Activated CD4-positive, alpha-beta T cell treated with anti-CD3 and anti-CD28 coated beads for 36 hours (primary cell): Measurements from ENCODE around the gene MSANTD1. TPM values are rescaled to one million over a fixed set of nuclear protein-coding genes. Genes with fewer than 3 reads are reported as not detected.

Experiments used
- ATAC-seq: fragments of 200-7000 bp; cut with Tn5 transposase; one replicate; pipeline ENCODE4 v1.10.0; 2021; ENCODE audit warnings: mild to moderate bottlenecking, moderate library complexity
- CTCF ChIA-PET: fragments of 350-600 bp; sonication (Branson Sonifier 250); formaldehyde crosslinking; loops from one replicate; lab custom pipeline; 2021; ENCODE audit warnings: antibody characterized with exemption; lab: Charles Lee
- POLR2A ChIA-PET: fragments of 350-600 bp; sonication (Branson Sonifier 250); formaldehyde crosslinking; loops from one replicate; lab custom pipeline; 2021; ENCODE audit warnings: antibody characterized with exemption, inconsistent platforms; lab: Charles Lee
- DNase-seq: peaks from one replicate; pipeline ENCODE4 v3.0.0-alpha.2; 2020
- H3K27ac Mint-ChIP-seq: one replicate; pipeline ENCODE4 v1.8.0; 2021; ENCODE audit warnings: mixed read lengths
- H3K27me3 Mint-ChIP-seq: one replicate; pipeline ENCODE4 v1.8.0; 2021; ENCODE audit warnings: mixed read lengths
- H3K36me3 Mint-ChIP-seq: one replicate; pipeline ENCODE4 v1.8.0; 2021; ENCODE audit warnings: low read depth, mixed read lengths
- H3K4me1 Mint-ChIP-seq: one replicate; pipeline ENCODE4 v1.8.0; 2021; ENCODE audit warnings: mixed read lengths
- H3K4me3 Mint-ChIP-seq: one replicate; pipeline ENCODE4 v1.8.0; 2021; ENCODE audit warnings: mild to moderate bottlenecking, moderate library complexity, mixed read lengths
- H3K9me3 Mint-ChIP-seq: one replicate; pipeline ENCODE4 v1.8.0; 2021; ENCODE audit warnings: low read depth, mixed read lengths
- intact Hi-C, 2 experiments: fragments of 100-400 bp; cut with DNase I in 1 of 2; cut with micrococcal nuclease in 1 of 2; formaldehyde crosslinking; loops; one replicate each; pipeline versions ENCODE4 v1.14.2 to v1.15.1; 2022 to 2024; cut with DNase I, micrococcal nuclease
- total RNA-seq, 2 experiments: library from RNA; stranded (reverse); gene quantifications; one replicate each; pipeline ENCODE4 v1.2.3, GENCODE V29; 2021

MSANTD1 gene
- total RNA-seq, 2 experiments from 2014 or later: 0.46 to 0.69 TPM

GRCh38 chr4:3235030-3235345, 14.0 kb upstream of the MSANTD1 start:
- DNase-seq: no peak
- Mint-ChIP-seq H3K4me1 (peaks cover 3% of the 10 kb centered on the region), H3K9me3 (no peaks in the 10 kb centered on the region), H3K36me3 (peaks cover 28% of the 10 kb centered on the region), H3K27ac (no peak overlapping the region), H3K4me3 (no peak overlapping the region), H3K27me3 (no peaks in the 10 kb centered on the region)
- ATAC-seq: no peak
- ChIA-PET CTCF (no interaction called here), POLR2A (no interaction called here)
- intact Hi-C loops: no loop called here

- Mint-ChIP-seq H3K36me3 (peaks cover 24% of the 10 kb centered on the region), H3K4me3 (no peak overlapping the region), H3K27me3 (no peaks in the 10 kb centered on the region), H3K9me3 (no peaks in the 10 kb centered on the region), H3K4me1 (peaks cover 3% of the 10 kb centered on the region), H3K27ac (no peak overlapping the region)
- DNase-seq (no peak), ATAC-seq (no peak)
- CTCF ChIA-PET: no interaction called here
- POLR2A ChIA-PET: no interaction called here
- intact Hi-C loops: no loop called here
These were observed 13.4 kb upstream of the MSANTD1 start for GRCh38 chr4:3235581-3235980.

- Mint-ChIP-seq H3K9me3 (no peaks in the 10 kb centered on the region), H3K27me3 (no peaks in the 10 kb centered on the region), H3K4me3 (no peak overlapping the region), H3K27ac (no peak overlapping the region), H3K4me1 (peaks cover 3% of the 10 kb centered on the region), H3K36me3 (peaks cover 16% of the 10 kb centered on the region)
- CTCF ChIA-PET: no interaction called here
- ATAC-seq: no peak
- DNase-seq: no peak
- intact Hi-C loops: no loop called here
- POLR2A ChIA-PET: no interaction called here
These were observed 12.6 kb upstream of the MSANTD1 start for GRCh38 chr4:3236326-3236878.

- no peak for ATAC-seq
- no peak for DNase-seq
- Mint-ChIP-seq H3K9me3 (no peaks in the 10 kb centered on the region), H3K36me3 (peaks cover 11% of the 10 kb centered on the region), H3K27me3 (no peaks in the 10 kb centered on the region), H3K27ac (no peak overlapping the region), H3K4me1 (peaks cover under 1% of the 10 kb centered on the region), H3K4me3 (no peak overlapping the region)
- intact Hi-C loops: no loop called here
- ChIA-PET POLR2A (no interaction called here), CTCF (no interaction called here)
These were observed 11.7 kb upstream of the MSANTD1 start for GRCh38 chr4:3237266-3237665.

DNA sequence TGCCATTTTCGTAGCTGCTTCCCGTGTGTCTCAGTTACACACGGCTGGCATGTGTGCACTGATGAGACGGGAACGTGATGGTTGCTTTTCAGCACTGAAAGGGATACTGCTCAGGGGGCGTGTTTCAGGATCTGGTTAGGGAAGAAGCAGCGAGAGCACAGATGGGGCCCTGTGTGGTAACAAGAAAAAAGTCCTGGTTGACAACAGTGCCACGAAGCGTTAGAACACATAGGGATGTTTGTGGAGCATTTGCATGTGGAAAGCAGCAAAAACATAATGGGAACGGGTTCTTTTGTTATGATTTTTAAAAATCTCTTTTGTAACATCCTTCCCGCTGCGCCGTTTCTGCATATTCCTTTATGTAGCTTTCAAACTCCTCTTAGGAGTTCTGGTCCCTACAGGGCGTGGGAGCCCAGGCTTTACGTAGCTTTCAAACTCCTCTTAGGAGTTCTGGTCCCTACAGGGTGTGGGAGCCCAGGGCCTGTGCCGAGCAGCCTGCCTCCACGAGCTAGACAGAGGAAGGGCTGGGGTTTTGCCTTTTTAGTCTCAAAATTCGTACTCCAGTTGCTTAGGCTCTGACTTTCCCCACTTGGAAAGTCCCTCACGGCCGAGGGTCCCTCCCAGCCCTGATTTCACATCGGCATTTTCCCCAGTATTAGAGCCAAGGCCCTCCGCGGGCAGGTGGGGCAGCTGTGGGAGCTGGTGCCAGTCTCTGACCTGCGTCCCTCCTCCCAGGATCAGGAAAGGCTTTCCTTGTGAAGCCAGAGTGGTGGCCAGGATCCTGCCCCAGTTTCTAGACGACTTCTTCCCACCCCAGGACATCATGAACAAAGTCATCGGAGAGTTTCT, 11.0 kb upstream of the MSANTD1 start:
- POLR2A ChIA-PET: no interaction called here
- CTCF ChIA-PET: no interaction called here
- ATAC-seq: no peak
- Mint-ChIP-seq H3K27me3 (no peaks in the 10 kb centered on the region), H3K4me1 (peaks cover 7% of the 10 kb centered on the region), H3K4me3 (no peak overlapping the region), H3K9me3 (no peaks in the 10 kb centered on the region), H3K27ac (no peak overlapping the region), H3K36me3 (peaks cover 11% of the 10 kb centered on the region)
- intact Hi-C loops: no loop called here
- DNase-seq: no peak

- ATAC-seq (no peak), DNase-seq (no peak)
- CTCF ChIA-PET: no interaction called here
- POLR2A ChIA-PET: no interaction called here
- H3K27ac Mint-ChIP-seq: no peak overlapping the region
- H3K27me3 Mint-ChIP-seq: no peaks in the 10 kb centered on the region
- H3K4me1 Mint-ChIP-seq: peaks cover 10% of the 10 kb centered on the region
- no peaks in the 10 kb centered on the region for H3K9me3 Mint-ChIP-seq
- no peak overlapping the region for H3K4me3 Mint-ChIP-seq
- intact Hi-C loops: no loop called here
- H3K36me3 Mint-ChIP-seq: peaks cover 11% of the 10 kb centered on the region
These were observed 10.2 kb upstream of the MSANTD1 start for GRCh38 chr4:3238721-3239120.

GRCh38 chr4:3239303-3239702, 9.7 kb upstream of the MSANTD1 start:
- Mint-ChIP-seq H3K9me3 (no peaks in the 10 kb centered on the region), H3K36me3 (peaks cover 9% of the 10 kb centered on the region), H3K27ac (no peak overlapping the region), H3K27me3 (no peaks in the 10 kb centered on the region), H3K4me3 (no peak overlapping the region), H3K4me1 (peaks cover 10% of the 10 kb centered on the region)
- intact Hi-C loops: no loop called here
- ATAC-seq (no peak), DNase-seq (no peak)
- ChIA-PET POLR2A (no interaction called here), CTCF (interaction anchor here (1.2 kb wide), 1 partner anchor 241 kb away, joined by 3 read pairs; no protein-coding TSS in a partner anchor)

GRCh38 chr4:3239998-3240920, 8.7 kb upstream of the MSANTD1 start:
- ATAC-seq (no peak), DNase-seq (no peak)
- H3K4me3 Mint-ChIP-seq: no peak overlapping the region
- peaks cover 10% of the 10 kb centered on the region for H3K4me1 Mint-ChIP-seq
- H3K36me3 Mint-ChIP-seq: peaks cover 6% of the 10 kb centered on the region
- no peaks in the 10 kb centered on the region for H3K9me3 Mint-ChIP-seq
- ChIA-PET CTCF (interaction anchor here (1.2 kb wide), 1 partner anchor 240 kb away, joined by 3 read pairs; no protein-coding TSS in a partner anchor), POLR2A (no interaction called here)
- no peak overlapping the region for H3K27ac Mint-ChIP-seq
- intact Hi-C loops: no loop called here
- H3K27me3 Mint-ChIP-seq: no peaks in the 10 kb centered on the region

DNA sequence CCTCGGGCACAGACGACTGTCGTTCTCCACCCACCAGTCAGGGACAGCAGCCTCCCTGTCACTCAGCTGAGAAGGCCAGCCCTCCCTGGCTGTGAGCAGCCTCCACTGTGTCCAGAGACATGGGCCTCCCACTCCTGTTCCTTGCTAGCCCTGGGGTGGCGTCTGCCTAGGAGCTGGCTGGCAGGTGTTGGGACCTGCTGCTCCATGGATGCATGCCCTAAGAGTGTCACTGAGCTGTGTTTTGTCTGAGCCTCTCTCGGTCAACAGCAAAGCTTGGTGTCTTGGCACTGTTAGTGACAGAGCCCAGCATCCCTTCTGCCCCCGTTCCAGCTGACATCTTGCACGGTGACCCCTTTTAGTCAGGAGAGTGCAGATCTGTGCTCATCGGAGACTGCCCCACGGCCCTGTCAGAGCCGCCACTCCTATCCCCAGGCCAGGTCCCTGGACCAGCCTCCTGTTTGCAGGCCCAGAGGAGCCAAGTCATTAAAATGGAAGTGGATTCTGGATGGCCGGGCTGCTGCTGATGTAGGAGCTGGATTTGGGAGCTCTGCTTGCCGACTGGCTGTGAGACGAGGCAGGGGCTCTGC, 7.9 kb upstream of the MSANTD1 start:
- H3K4me1 Mint-ChIP-seq: peaks cover 10% of the 10 kb centered on the region
- H3K27ac Mint-ChIP-seq: no peak overlapping the region
- ATAC-seq: no peak
- ChIA-PET POLR2A (interaction anchor here (1.0 kb wide), 1 partner anchor 65 kb away, joined by 3 read pairs; no protein-coding TSS in a partner anchor), CTCF (interaction anchor here (0.6 to 1.5 kb wide), 2 partner anchors 62 to 134 kb away, joined by 4 read pairs; no protein-coding TSS in a partner anchor)
- H3K9me3 Mint-ChIP-seq: no peaks in the 10 kb centered on the region
- no peaks in the 10 kb centered on the region for H3K27me3 Mint-ChIP-seq
- peaks cover 2% of the 10 kb centered on the region for H3K36me3 Mint-ChIP-seq
- intact Hi-C loops: no loop called here
- H3K4me3 Mint-ChIP-seq: no peak overlapping the region
- DNase-seq: no peak

GRCh38 chr4:3241898-3242524, 6.9 kb upstream of the MSANTD1 start:
- ATAC-seq (no peak), DNase-seq (no peak)
- CTCF ChIA-PET: interaction anchor here (0.6 to 1.5 kb wide), 3 partner anchors 135 to 1031 kb away, joined by 3 to 4 read pairs (median 4); no protein-coding TSS in a partner anchor
- H3K27me3 Mint-ChIP-seq: no peaks in the 10 kb centered on the region
- H3K4me1 Mint-ChIP-seq: peaks cover 10% of the 10 kb centered on the region
- peaks cover 2% of the 10 kb centered on the region for H3K36me3 Mint-ChIP-seq
- H3K9me3 Mint-ChIP-seq: no peaks in the 10 kb centered on the region
- intact Hi-C loops: no loop called here
- no peak overlapping the region for H3K27ac Mint-ChIP-seq
- POLR2A ChIA-PET: interaction anchor here (1.0 kb wide), 1 partner anchor 64 kb away, joined by 3 read pairs; no protein-coding TSS in a partner anchor
- no peak overlapping the region for H3K4me3 Mint-ChIP-seq
